ENCODE data around the gene IFNAR1. TPM values are rescaled to one million over a fixed set of nuclear protein-coding genes. Genes with fewer than 3 reads are reported as not detected.

The IFNAR1 gene
- total and polyA plus RNA-seq, 2 donors (not counting 3 experiments of a cell fraction or from before 2014, with no cell fraction given) = 16.2 to 47.8 TPM

GRCh38 chr21:33309778-33310177 lies 15.0 kb upstream of the IFNAR1 start:
- FAIRE-seq = no peak
- dilution Hi-C loops (cut with MboI; ENCODE audit: extremely low pct_ligation_motif_present, low sequenced_read_pairs) = no loop called here
- Histone ChIP-seq H3K36me3 (ENCODE audit: control insufficient read depth in 2 of 2, extremely low read depth in 1 of 2, insufficient read depth in 2 of 2, low read length in 2 of 2) (no peaks in the 10 kb centered on the region), H2AFZ (ENCODE audit: low read depth, low read length) (no peak overlapping the region), H3K9ac (replicated peaks; ENCODE audit: extremely low read depth, insufficient read depth, low read length) (no peak overlapping the region), H3K9me3 (replicated peaks; ENCODE audit: control insufficient read depth, insufficient read depth, low read length) (no peaks in the 10 kb centered on the region), H3K9me1 (replicated peaks; ENCODE audit: control insufficient read depth, extremely low read depth, insufficient read depth, low read length) (no peaks in the 10 kb centered on the region), H3K4me1 (ENCODE audit: control insufficient read depth, extremely low read depth, insufficient read depth, low read length) (no peaks in the 10 kb centered on the region), H3K27ac (ENCODE audit: insufficient read depth, low read depth, low read length) (no peak overlapping the region), H4K20me1 (replicated peaks; ENCODE audit: control insufficient read depth, extremely low read depth, insufficient read depth, low read length) (no peaks in the 10 kb centered on the region), H3K79me2 (ENCODE audit: control insufficient read depth, insufficient read depth, low read length) (no peaks in the 10 kb centered on the region), H3K4me3 (replicated peaks in 1 of 3; ENCODE audit: insufficient read depth in 1 of 3, low read depth in 1 of 3, low read length in 3 of 3) (no peak overlapping the region), H3K4me2 (ENCODE audit: insufficient read depth, low read length) (no peak overlapping the region), H3K27me3 (ENCODE audit: control insufficient read depth in 2 of 2, insufficient read depth in 2 of 2, low read length in 2 of 2) (peaks cover 11% of the 10 kb centered on the region in 2 experiments)
- BruUV-seq (replicated peaks) = no TSS peak
- intact Hi-C loops (cut with micrococcal nuclease) = no loop called here
- DNase-seq (ENCODE audit: low read depth, low spot score) = no peak
- no peak for TF ChIP-seq CTCF (IDR thresholded peaks at IDR 0.05; ENCODE audit: extremely low read depth in 1 of 2, insufficient read depth in 1 of 2, low read depth in 1 of 2, low read length in 2 of 2)
- TF ChIP-seq MAX (IDR thresholded peaks at IDR 0.05; ENCODE audit: insufficient read depth, insufficient read length) = no peak
- no peak for TF ChIP-seq GATA2 (IDR thresholded peaks at IDR 0.05; ENCODE audit: insufficient read depth, insufficient read length, low read depth, low read length)
- no peak for TF ChIP-seq MYC (IDR thresholded peaks at IDR 0.05; ENCODE audit: low read depth, low read length)
- TF ChIP-seq POLR2A (IDR thresholded peaks at IDR 0.05; ENCODE audit: low read depth, low read length) = no peak
- TF ChIP-seq POLR2AphosphoS5 (IDR thresholded peaks at IDR 0.05; ENCODE audit: insufficient read depth, low read depth, low read length) = no peak
- no peak for TF ChIP-seq EZH2 (IDR thresholded peaks at IDR 0.05; ENCODE audit: borderline replicate concordance, low read depth, low read length, severe bottlenecking)
- TF ChIP-seq JUN (IDR thresholded peaks at IDR 0.05; ENCODE audit: borderline replicate concordance, insufficient read depth, insufficient read length, low read depth) = no peak
- no peak for TF ChIP-seq FOS (IDR thresholded peaks at IDR 0.05; ENCODE audit: borderline replicate concordance, insufficient read depth, low read length)
- POLR2A ChIA-PET = no interaction called here
- CTCF ChIA-PET = interaction anchor here (1.0 to 2.8 kb wide), 2 partner anchors 10 to 44 kb away, joined by 3 to 11 read pairs; partner anchors contain the start of gene IL10RB
